ENCODE data around the gene SSH2.

The SSH2 gene

DNA sequence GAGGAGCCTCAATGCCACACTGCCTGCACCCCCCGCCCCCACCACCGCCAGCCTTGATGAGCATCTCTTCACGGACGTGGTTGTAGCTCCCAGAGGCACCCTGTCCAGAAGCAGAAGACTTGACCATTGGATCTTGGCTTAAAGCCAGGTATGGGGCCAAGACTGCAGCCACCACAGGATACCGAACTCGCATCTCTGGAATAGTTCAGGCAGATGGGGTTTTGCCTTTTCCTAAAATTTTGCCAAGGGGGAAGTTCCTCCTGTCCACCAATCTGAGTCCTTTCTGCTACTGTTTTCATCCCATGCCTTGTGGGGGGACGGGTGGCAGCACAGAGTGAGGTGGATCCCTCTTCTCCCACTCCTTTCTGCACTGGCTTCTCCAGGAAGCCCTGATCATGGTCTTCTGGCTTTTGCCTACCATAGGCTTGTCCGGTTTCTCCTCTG, 308.3 kb downstream of the SSH2 start:
- TF ChIP-seq, protein P1, sequence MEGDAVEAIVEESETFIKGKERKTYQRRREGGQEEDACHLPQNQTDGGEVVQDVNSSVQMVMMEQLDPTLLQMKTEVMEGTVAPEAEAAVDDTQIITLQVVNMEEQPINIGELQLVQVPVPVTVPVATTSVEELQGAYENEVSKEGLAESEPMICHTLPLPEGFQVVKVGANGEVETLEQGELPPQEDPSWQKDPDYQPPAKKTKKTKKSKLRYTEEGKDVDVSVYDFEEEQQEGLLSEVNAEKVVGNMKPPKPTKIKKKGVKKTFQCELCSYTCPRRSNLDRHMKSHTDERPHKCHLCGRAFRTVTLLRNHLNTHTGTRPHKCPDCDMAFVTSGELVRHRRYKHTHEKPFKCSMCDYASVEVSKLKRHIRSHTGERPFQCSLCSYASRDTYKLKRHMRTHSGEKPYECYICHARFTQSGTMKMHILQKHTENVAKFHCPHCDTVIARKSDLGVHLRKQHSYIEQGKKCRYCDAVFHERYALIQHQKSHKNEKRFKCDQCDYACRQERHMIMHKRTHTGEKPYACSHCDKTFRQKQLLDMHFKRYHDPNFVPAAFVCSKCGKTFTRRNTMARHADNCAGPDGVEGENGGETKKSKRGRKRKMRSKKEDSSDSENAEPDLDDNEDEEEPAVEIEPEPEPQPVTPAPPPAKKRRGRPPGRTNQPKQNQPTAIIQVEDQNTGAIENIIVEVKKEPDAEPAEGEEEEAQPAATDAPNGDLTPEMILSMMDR (IDR thresholded peaks at IDR 0.05), result no peak
- H3K4me2 ChIP-seq (ENCODE audit: low read length), result peak overlapping the region; percentile 78
- no peaks in the 10 kb centered on the region for H3K36me3 ChIP-seq (ENCODE audit: control insufficient read depth, insufficient read depth, low read length)
- no peaks in the 10 kb centered on the region for H3K9me3 ChIP-seq (ENCODE audit: control insufficient read depth, low read length)
- H3K79me2 ChIP-seq, result no peaks in the 10 kb centered on the region
- H3K4me3 ChIP-seq (ENCODE audit: low read depth, low read length), result peak overlapping the region; percentile 68
- no peaks in the 10 kb centered on the region for H3K27me3 ChIP-seq (ENCODE audit: control insufficient read depth, insufficient read depth, low read length)
- H3K27ac ChIP-seq, result peak overlapping the region; percentile 53
- peaks cover 44% of the 10 kb centered on the region for H3K4me1 ChIP-seq
- H3K9ac ChIP-seq, result peak overlapping the region; percentile 71
- peak overlapping the region; percentile 88 for H2AFZ ChIP-seq

DNA sequence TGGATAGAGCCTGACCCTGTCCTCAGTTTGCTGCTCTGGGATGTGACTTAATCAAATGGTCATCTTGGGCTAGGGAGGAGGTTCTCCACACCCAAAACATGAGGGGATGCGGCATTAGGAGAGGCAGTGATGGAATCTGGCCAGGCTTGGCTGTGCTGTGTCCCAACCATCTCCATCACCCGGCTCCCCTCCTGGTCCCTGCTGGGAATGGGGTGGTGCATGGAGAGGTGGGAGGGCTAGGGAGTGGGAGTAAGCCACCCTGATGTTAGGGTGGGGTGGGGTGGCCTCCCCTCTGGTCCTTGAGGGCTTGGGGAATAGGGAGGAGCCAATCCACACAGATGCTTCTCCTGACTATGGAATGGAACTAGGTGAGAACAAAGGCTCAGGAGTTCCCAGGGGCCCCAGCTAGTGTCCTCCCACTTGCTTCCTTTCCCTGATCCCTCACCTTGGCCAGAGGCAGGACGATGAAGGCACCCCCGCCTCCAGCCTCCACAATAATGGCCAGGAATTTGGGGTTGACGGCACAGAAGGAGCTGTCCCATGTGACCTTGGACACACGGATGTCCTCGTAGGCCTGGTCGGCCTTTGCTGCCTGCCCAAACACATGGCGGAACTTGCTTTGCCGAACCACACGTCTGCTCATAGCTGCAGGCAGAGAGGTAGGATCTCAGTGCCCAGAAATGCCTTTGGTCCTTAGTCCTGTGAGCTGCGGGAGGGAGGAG, 309.1 kb downstream of the SSH2 start:
- Histone ChIP-seq H3K36me3 (ENCODE audit: control insufficient read depth, insufficient read depth, low read length) (no peaks in the 10 kb centered on the region), H3K27ac (no peak overlapping the region), H2AFZ (no peak overlapping the region), H3K27me3 (ENCODE audit: control insufficient read depth, insufficient read depth, low read length) (no peaks in the 10 kb centered on the region), H3K9ac (no peak overlapping the region), H3K9me3 (ENCODE audit: control insufficient read depth, low read length) (no peaks in the 10 kb centered on the region), H3K4me2 (ENCODE audit: low read length) (no peak overlapping the region), H3K79me2 (no peaks in the 10 kb centered on the region), H3K4me1 (peaks cover 40% of the 10 kb centered on the region), H3K4me3 (ENCODE audit: low read depth, low read length) (no peak overlapping the region)
- TF ChIP-seq, protein P1 (IDR thresholded peaks at IDR 0.05), result no peak

DNA sequence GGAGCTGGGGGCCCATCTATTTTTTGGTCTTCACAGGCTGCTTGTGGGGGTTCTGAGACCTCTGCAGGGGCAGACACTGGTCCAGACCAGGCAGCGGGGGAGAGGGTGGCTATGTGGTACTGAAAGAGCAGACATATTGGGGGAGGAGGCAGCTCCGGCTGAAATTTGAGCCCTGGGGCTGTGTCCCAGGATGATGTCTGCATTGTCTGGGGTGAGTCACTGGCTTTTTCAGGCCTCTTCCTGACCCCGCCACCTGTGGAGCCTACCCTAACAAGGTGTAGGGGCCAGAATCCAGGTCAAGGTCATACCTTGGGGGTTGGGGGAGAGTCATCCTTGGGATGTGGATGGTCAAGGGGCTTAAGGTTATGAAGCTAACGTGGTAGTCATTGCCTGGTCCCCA, 309.8 kb downstream of the SSH2 start:
- TF ChIP-seq, protein P1 (IDR thresholded peaks at IDR 0.05), result no peak
- H3K9ac ChIP-seq, result no peak overlapping the region
- H3K27me3 ChIP-seq (ENCODE audit: control insufficient read depth, insufficient read depth, low read length), result no peaks in the 10 kb centered on the region
- peaks cover 45% of the 10 kb centered on the region for H3K4me1 ChIP-seq
- no peaks in the 10 kb centered on the region for H3K9me3 ChIP-seq (ENCODE audit: control insufficient read depth, low read length)
- no peak overlapping the region for H3K4me2 ChIP-seq (ENCODE audit: low read length)
- H3K27ac ChIP-seq, result peak overlapping the region; percentile 20
- no peak overlapping the region for H3K4me3 ChIP-seq (ENCODE audit: low read depth, low read length)
- no peaks in the 10 kb centered on the region for H3K36me3 ChIP-seq (ENCODE audit: control insufficient read depth, insufficient read depth, low read length)
- no peak overlapping the region for H2AFZ ChIP-seq
- H3K79me2 ChIP-seq, result no peaks in the 10 kb centered on the region

DNA sequence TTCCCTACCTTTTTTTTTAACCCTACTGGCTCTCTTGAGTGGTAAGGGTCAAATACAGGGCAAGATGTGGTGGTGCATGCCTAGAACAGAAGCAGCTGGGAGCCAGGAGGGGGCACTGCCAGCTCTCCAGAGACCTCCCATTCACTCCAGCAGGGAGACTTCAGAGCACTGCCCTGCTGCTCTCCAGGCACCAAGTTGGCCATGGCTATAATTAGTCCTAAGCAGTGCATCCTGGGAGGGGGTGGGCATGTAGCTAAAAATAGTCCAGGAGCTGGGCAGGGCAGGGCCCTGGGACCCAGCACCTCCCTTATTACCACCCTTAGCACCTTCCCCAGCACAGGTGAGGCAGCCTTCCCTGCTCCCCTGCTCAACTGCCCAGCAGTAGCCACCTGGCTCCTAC, 310.8 kb downstream of the SSH2 start:
- Histone ChIP-seq H3K4me2 (ENCODE audit: low read length) (no peak overlapping the region), H3K9me3 (ENCODE audit: control insufficient read depth, low read length) (no peaks in the 10 kb centered on the region), H3K36me3 (ENCODE audit: control insufficient read depth, insufficient read depth, low read length) (no peaks in the 10 kb centered on the region), H3K9ac (no peak overlapping the region), H2AFZ (no peak overlapping the region), H3K27ac (peak overlapping the region; percentile 20), H3K27me3 (ENCODE audit: control insufficient read depth, insufficient read depth, low read length) (no peaks in the 10 kb centered on the region), H3K4me3 (ENCODE audit: low read depth, low read length) (no peak overlapping the region), H3K4me1 (peaks cover 40% of the 10 kb centered on the region), H3K79me2 (no peaks in the 10 kb centered on the region)
- TF ChIP-seq, protein P1 (IDR thresholded peaks at IDR 0.05), result peak; percentile 45

All from parathyroid adenoma (tissue), 2 donors.